K562 treated with DMSO at 1 percent for 24 hours (cell line): ENCODE measurements around the gene UBE3B. TPM values are rescaled to one million over a fixed set of nuclear protein-coding genes. Genes with fewer than 3 reads are reported as not detected.

Experiments used
- total RNA-seq: library from RNA; unstranded; fragments of 300-600 nt; gene quantifications from 2 replicates; pipeline ENCODE4 v1.2.3, GENCODE V29; 2022; ENCODE audit warnings: low read depth; ENCODE audit not compliant: insufficient read depth

Gene UBE3B, protein sequence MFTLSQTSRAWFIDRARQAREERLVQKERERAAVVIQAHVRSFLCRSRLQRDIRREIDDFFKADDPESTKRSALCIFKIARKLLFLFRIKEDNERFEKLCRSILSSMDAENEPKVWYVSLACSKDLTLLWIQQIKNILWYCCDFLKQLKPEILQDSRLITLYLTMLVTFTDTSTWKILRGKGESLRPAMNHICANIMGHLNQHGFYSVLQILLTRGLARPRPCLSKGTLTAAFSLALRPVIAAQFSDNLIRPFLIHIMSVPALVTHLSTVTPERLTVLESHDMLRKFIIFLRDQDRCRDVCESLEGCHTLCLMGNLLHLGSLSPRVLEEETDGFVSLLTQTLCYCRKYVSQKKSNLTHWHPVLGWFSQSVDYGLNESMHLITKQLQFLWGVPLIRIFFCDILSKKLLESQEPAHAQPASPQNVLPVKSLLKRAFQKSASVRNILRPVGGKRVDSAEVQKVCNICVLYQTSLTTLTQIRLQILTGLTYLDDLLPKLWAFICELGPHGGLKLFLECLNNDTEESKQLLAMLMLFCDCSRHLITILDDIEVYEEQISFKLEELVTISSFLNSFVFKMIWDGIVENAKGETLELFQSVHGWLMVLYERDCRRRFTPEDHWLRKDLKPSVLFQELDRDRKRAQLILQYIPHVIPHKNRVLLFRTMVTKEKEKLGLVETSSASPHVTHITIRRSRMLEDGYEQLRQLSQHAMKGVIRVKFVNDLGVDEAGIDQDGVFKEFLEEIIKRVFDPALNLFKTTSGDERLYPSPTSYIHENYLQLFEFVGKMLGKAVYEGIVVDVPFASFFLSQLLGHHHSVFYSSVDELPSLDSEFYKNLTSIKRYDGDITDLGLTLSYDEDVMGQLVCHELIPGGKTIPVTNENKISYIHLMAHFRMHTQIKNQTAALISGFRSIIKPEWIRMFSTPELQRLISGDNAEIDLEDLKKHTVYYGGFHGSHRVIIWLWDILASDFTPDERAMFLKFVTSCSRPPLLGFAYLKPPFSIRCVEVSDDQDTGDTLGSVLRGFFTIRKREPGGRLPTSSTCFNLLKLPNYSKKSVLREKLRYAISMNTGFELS
- 19.7 and 27.3 TPM in 2 replicates for total RNA-seq

DNA sequence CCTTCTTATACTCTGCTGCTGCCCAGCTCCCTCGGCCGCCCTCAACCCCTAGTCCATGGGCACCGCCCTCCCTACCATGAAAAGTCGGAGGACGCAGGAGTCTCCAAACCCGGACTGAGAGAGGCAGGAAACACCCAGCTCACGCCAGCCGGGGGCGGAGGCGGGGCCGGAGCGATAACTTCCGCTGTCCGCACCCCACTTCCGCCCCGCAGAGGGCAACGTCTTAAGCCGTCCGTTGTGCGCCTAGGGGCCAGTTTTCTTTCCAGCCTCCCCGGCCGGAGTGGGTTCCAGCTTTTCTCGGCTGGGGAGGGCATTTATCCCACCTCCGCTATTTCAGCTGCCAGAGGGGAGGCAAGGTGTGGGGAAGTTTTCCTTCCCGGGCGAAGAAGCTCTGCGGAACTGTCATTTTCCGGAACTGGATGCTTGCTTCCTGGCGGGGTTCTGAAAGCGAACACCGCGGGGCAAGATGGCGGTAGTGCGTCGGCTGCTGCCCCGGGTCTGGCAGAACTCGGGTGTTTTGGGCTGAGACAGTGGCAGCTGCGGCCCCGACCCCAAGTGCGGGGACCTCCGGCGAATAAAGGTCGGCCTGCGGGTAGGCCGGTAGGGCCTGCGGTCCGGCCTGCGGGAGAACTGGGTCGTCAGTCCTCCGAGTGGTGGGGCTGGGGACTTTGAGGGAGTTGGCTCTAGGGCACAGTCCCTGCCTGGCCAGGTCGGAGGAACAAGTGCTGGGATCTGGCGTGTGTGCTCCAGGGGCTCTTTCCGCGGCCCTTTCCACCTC lies at the start of gene UBE3B, which contains the start of gene KCTD10:
TSS of gene UBE3B (plus strand) at position 450 of the 778 bp plus-strand sequence. CDS start 5,918 bp downstream, outside the sequence.
TSS of gene KCTD10 (minus strand) at position 116 of the 778 bp plus-strand sequence. CDS start at position 78, 38 bp downstream.

DNA sequence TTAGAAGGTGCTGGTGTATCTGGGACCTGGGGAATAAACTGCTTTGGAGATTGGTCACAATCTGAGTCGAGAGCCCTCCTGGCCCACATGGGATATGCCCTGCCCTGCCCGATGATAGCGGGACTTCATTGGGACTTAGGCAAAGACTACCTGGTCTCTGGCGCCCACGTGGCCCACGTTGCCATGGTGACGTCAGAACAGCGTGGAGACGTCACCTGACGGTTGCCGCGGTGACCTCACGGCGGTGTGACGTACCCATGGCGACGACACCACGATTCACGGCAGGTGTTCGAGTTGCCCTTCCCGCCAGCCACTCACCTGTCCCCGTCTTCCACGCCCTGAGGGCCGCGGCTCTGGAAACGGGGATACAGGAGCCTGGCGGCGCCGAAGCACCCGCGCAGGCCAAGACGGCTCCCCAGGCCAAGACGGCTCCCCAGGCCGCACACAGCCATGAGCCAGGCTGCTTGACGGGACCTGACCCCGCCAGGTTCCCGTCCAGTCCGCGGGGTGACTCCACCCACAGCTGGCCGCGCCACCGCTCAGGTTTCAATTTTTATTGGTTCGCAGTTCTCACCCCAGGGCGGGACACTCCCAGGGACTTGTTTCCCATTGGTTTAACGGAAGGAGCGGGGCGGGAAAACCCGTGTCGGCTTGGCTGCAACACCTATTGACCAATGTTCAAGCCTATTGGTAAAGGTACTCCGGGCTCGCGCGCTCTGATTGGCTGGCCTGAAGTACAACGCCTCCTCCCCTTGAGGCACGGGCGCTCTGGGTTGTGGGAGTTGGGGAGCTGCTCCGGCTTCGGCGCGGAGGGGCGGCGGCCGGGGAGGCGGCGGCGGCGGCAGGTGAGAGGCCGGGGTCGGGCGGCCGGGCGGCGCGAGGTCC lies 95.8 kb downstream of the UBE3B start, which contains the start of the genes MMAB and MVK:
TSS of gene MMAB (minus strand) at position 476 of the 885 bp plus-strand sequence. CDS start at position 452, 24 bp downstream.
TSS of gene MVK (plus strand) at position 766 of the 885 bp plus-strand sequence. CDS start 1,029 bp downstream, outside the sequence.

Other genes with a start within 250 kb of the UBE3B start
- gene FOXN4, start 168.3 kb upstream of the UBE3B start, total RNA-seq: not detected in 2 replicates
- gene MYO1H, start 129.7 kb upstream of the UBE3B start, total RNA-seq: not detected in 2 replicates
- gene KCTD10, start 334 bp upstream of the UBE3B start, total RNA-seq: 15.2 and 17.6 TPM in 2 replicates
- gene MMAB, start 95.9 kb downstream of the UBE3B start, total RNA-seq: 44.6 and 44.7 TPM in 2 replicates
- 46.5 and 49.7 TPM in 2 replicates for gene MVK, start 96.2 kb downstream of the UBE3B start, total RNA-seq
- gene FAM222A, start 236.2 kb downstream of the UBE3B start, total RNA-seq: 4.7 and 5.5 TPM in 2 replicates